Activated naive CD4-positive, alpha-beta T cell treated with anti-CD3 and anti-CD28 coated beads for 36 hours (primary cell): ENCODE measurements around the gene SMYD5. TPM values are rescaled to one million over a fixed set of nuclear protein-coding genes. Genes with fewer than 3 reads are reported as not detected.
A peak's percentile ranks its signal among the peaks of the same experiment; 100 is the strongest.
"Not testable (repeated sequence)": the region's sequence is repeated elsewhere in the genome, so short reads cannot be mapped to it uniquely, and the experiment has no call there.

ENCODE experiments used
- CTCF ChIA-PET: fragments of 350-600 bp; sonication (Branson Sonifier 250); formaldehyde crosslinking; loops from one replicate; lab custom pipeline; 2021; ENCODE audit warnings: antibody characterized with exemption; lab: Charles Lee
- DNase-seq: peaks from one replicate; pipeline ENCODE4 v3.0.0-alpha.2; 2020
- H3K27ac Mint-ChIP-seq: one replicate; pipeline ENCODE4 v1.8.0; 2021; ENCODE audit warnings: mild to moderate bottlenecking, mixed read lengths
- H3K27me3 Mint-ChIP-seq: one replicate; pipeline ENCODE4 v1.8.0; 2021; ENCODE audit warnings: low read depth, mixed read lengths
- H3K36me3 Mint-ChIP-seq: one replicate; pipeline ENCODE4 v1.8.0; 2021; ENCODE audit warnings: low read depth, mixed read lengths
- H3K4me1 Mint-ChIP-seq: one replicate; pipeline ENCODE4 v1.8.0; 2021; ENCODE audit warnings: low read depth, mixed read lengths
- H3K4me3 Mint-ChIP-seq: one replicate; pipeline ENCODE4 v1.8.0; 2021; ENCODE audit warnings: mild to moderate bottlenecking, moderate library complexity, mixed read lengths
- H3K9me3 Mint-ChIP-seq: one replicate; pipeline ENCODE4 v1.8.0; 2021; ENCODE audit warnings: mixed read lengths
- intact Hi-C: fragments of 100-400 bp; cut with micrococcal nuclease; formaldehyde crosslinking; loops from one replicate; pipeline ENCODE4 v1.15.1; 2023
- total RNA-seq, 2 experiments: library from RNA; stranded (reverse); gene quantifications; one replicate each; pipeline ENCODE4 v1.2.3, GENCODE V29; 2021

The SMYD5 gene
- total RNA-seq, 2 experiments from 2014 or later: 37.4 to 39.0 TPM

- Mint-ChIP-seq H3K27ac (no peak overlapping the region), H3K4me3 (no peak overlapping the region), H3K27me3 (no peaks in the 10 kb centered on the region), H3K4me1 (no peaks in the 10 kb centered on the region), H3K9me3 (no peaks in the 10 kb centered on the region), H3K36me3 (peaks cover 8% of the 10 kb centered on the region)
- CTCF ChIA-PET: interaction anchor here (1.2 kb wide), 1 partner anchor 12 kb away, joined by 5 read pairs; no protein-coding TSS in a partner anchor
- intact Hi-C loops: no loop called here
- no peak for DNase-seq
These were observed 43.0 kb downstream of the SMYD5 start for GRCh38 chr2:73257021-73257420.

- no peak overlapping the region for H3K27ac Mint-ChIP-seq
- H3K27me3 Mint-ChIP-seq: no peaks in the 10 kb centered on the region
- H3K36me3 Mint-ChIP-seq: peaks cover 6% of the 10 kb centered on the region
- H3K9me3 Mint-ChIP-seq: no peaks in the 10 kb centered on the region
- H3K4me1 Mint-ChIP-seq: no peaks in the 10 kb centered on the region
- DNase-seq: peak; percentile 17
- CTCF ChIA-PET: interaction anchor here (1.2 to 2.2 kb wide), 2 partner anchors 13 to 32 kb away, joined by 5 to 6 read pairs; no protein-coding TSS in a partner anchor
- H3K4me3 Mint-ChIP-seq: no peak overlapping the region
- intact Hi-C loops: no loop called here
These were observed 43.5 kb downstream of the SMYD5 start for GRCh38 chr2:73257425-73258125.

GRCh38 chr2:73258186-73258912, 44.3 kb downstream of the SMYD5 start:
- Mint-ChIP-seq H3K27ac (no peak overlapping the region), H3K4me3 (no peak overlapping the region), H3K36me3 (peaks cover 8% of the 10 kb centered on the region), H3K9me3 (no peaks in the 10 kb centered on the region), H3K4me1 (no peaks in the 10 kb centered on the region), H3K27me3 (no peaks in the 10 kb centered on the region)
- CTCF ChIA-PET: interaction anchor here (2.2 kb wide), 1 partner anchor 32 kb away, joined by 6 read pairs; no protein-coding TSS in a partner anchor
- intact Hi-C loops: no loop called here
- no peak for DNase-seq

- intact Hi-C loops: no loop called here
- peaks cover 11% of the 10 kb centered on the region for H3K36me3 Mint-ChIP-seq
- no peak overlapping the region for H3K27ac Mint-ChIP-seq
- DNase-seq: no peak
- no peaks in the 10 kb centered on the region for H3K27me3 Mint-ChIP-seq
- CTCF ChIA-PET: interaction anchor here (2.2 kb wide), 1 partner anchor 31 kb away, joined by 6 read pairs; no protein-coding TSS in a partner anchor
- H3K4me1 Mint-ChIP-seq: no peaks in the 10 kb centered on the region
- no peaks in the 10 kb centered on the region for H3K9me3 Mint-ChIP-seq
- H3K4me3 Mint-ChIP-seq: no peak overlapping the region
These were observed 44.8 kb downstream of the SMYD5 start for GRCh38 chr2:73258913-73259215.

- Mint-ChIP-seq H3K36me3 (peaks cover 15% of the 10 kb centered on the region), H3K27me3 (no peaks in the 10 kb centered on the region), H3K9me3 (no peaks in the 10 kb centered on the region), H3K27ac (no peak overlapping the region), H3K4me3 (no peak overlapping the region), H3K4me1 (no peaks in the 10 kb centered on the region)
- DNase-seq: no peak
- intact Hi-C loops: no loop called here
- CTCF ChIA-PET: interaction anchor here (2.2 kb wide), 1 partner anchor 31 kb away, joined by 6 read pairs; no protein-coding TSS in a partner anchor
These were observed 45.2 kb downstream of the SMYD5 start for GRCh38 chr2:73259276-73259675.

GRCh38 chr2:73259704-73260337, 45.8 kb downstream of the SMYD5 start:
- no peaks in the 10 kb centered on the region for H3K27me3 Mint-ChIP-seq
- no peaks in the 10 kb centered on the region for H3K4me1 Mint-ChIP-seq
- no peak overlapping the region for H3K27ac Mint-ChIP-seq
- H3K9me3 Mint-ChIP-seq: no peaks in the 10 kb centered on the region
- peaks cover 15% of the 10 kb centered on the region for H3K36me3 Mint-ChIP-seq
- no peak for DNase-seq
- intact Hi-C loops: no loop called here
- no peak overlapping the region for H3K4me3 Mint-ChIP-seq
- CTCF ChIA-PET: no interaction called here

GRCh38 chr2:73260338-73260984, 46.4 kb downstream of the SMYD5 start:
- no peaks in the 10 kb centered on the region for H3K27me3 Mint-ChIP-seq
- intact Hi-C loops: no loop called here
- no peak overlapping the region for H3K4me3 Mint-ChIP-seq
- no peaks in the 10 kb centered on the region for H3K4me1 Mint-ChIP-seq
- H3K36me3 Mint-ChIP-seq: peaks cover 15% of the 10 kb centered on the region
- H3K9me3 Mint-ChIP-seq: no peaks in the 10 kb centered on the region
- peak; percentile 25 for DNase-seq
- CTCF ChIA-PET: no interaction called here
- H3K27ac Mint-ChIP-seq: no peak overlapping the region

- intact Hi-C loops: no loop called here
- DNase-seq: no peak
- H3K9me3 Mint-ChIP-seq: no peaks in the 10 kb centered on the region
- no peak overlapping the region for H3K27ac Mint-ChIP-seq
- H3K4me1 Mint-ChIP-seq: peaks cover 4% of the 10 kb centered on the region
- no peak overlapping the region for H3K4me3 Mint-ChIP-seq
- CTCF ChIA-PET: interaction anchor here (0.7 to 0.8 kb wide), 2 partner anchors 22 to 297 kb away, joined by 3 to 4 read pairs; partner anchors contain the start of gene FBXO41
- no peaks in the 10 kb centered on the region for H3K27me3 Mint-ChIP-seq
- peaks cover 18% of the 10 kb centered on the region for H3K36me3 Mint-ChIP-seq
These were observed 48.1 kb downstream of the SMYD5 start for GRCh38 chr2:73262108-73262651.

GRCh38 chr2:73262691-73263429, 48.8 kb downstream of the SMYD5 start:
- CTCF ChIA-PET: interaction anchor here (0.7 to 0.8 kb wide), 2 partner anchors 22 to 122 kb away, joined by 3 read pairs; partner anchors contain the start of gene FBXO41
- DNase-seq, H3K9me3 Mint-ChIP-seq, H3K27ac Mint-ChIP-seq, H3K27me3 Mint-ChIP-seq, H3K4me3 Mint-ChIP-seq, H3K4me1 Mint-ChIP-seq, intact Hi-C loops: not testable (repeated sequence)
- H3K36me3 Mint-ChIP-seq: peaks cover 18% of the 10 kb centered on the region

GRCh38 chr2:73263540-73264331, 49.7 kb downstream of the SMYD5 start:
- Mint-ChIP-seq H3K27me3 (no peaks in the 10 kb centered on the region), H3K4me3 (no peak overlapping the region), H3K36me3 (peaks cover 22% of the 10 kb centered on the region), H3K9me3 (no peaks in the 10 kb centered on the region), H3K27ac (peak overlapping the region; percentile 21), H3K4me1 (peaks cover 13% of the 10 kb centered on the region)
- CTCF ChIA-PET: interaction anchor here (0.7 kb wide), 1 partner anchor 121 kb away, joined by 3 read pairs; no protein-coding TSS in a partner anchor
- intact Hi-C loops: no loop called here
- DNase-seq: no peak

- H3K27ac Mint-ChIP-seq: no peak overlapping the region
- H3K9me3 Mint-ChIP-seq: no peaks in the 10 kb centered on the region
- H3K27me3 Mint-ChIP-seq: no peaks in the 10 kb centered on the region
- intact Hi-C loops: no loop called here
- peaks cover 22% of the 10 kb centered on the region for H3K36me3 Mint-ChIP-seq
- no peak for DNase-seq
- CTCF ChIA-PET: no interaction called here
- no peak overlapping the region for H3K4me3 Mint-ChIP-seq
- H3K4me1 Mint-ChIP-seq: peaks cover 13% of the 10 kb centered on the region
These were observed 50.2 kb downstream of the SMYD5 start for GRCh38 chr2:73264332-73264606.
